Peyer's patch (tissue), 4 donors: Measurements from ENCODE around the gene ARHGEF7. TPM values are rescaled to one million over a fixed set of nuclear protein-coding genes. Genes with fewer than 3 reads are reported as not detected.

Source experiments
- DNase-seq, 3 donors: peaks; one replicate each; pipeline ENCODE4 v3.0.0-alpha.2; 2017 to 2019
- H3K27ac ChIP-seq, 4 donors: fragments of 200-600 bp; sonication (generic); one replicate each; pipeline ENCODE4 v1.5.1; 2016 to 2019
- H3K27me3 ChIP-seq, 2 donors: fragments of 200-600 bp; sonication (generic); one replicate each; pipeline ENCODE4 v1.5.1; 2019
- H3K36me3 ChIP-seq, 3 donors: fragments of 200-600 bp; sonication (generic); one replicate each; pipeline ENCODE4 v1.5.1; 2016 to 2019
- H3K4me1 ChIP-seq, 4 donors: fragments of 200-600 bp; sonication (generic); one replicate each; pipeline ENCODE4 v1.5.1; 2016 to 2019
- H3K4me3 ChIP-seq, 4 donors: fragments of 200-600 bp; sonication (generic); 1 replicate in 3 of 4; 2 replicates in 1 of 4; pipeline ENCODE4 v1.5.1; 2016 to 2019; ENCODE audit warnings: mild to moderate bottlenecking in 1 of 4
- H3K9me3 ChIP-seq, 4 donors: fragments of 200-600 bp; sonication (generic); one replicate each; pipeline ENCODE4 v1.5.1; 2016 to 2019; ENCODE audit warnings: mild to moderate bottlenecking in 1 of 4
- POLR2A ChIP-seq, 2 donors: fragments of 450-650 bp; IDR thresholded peaks; one replicate each; pipeline ENCODE4 v1.5.1; 2017; ENCODE audit warnings: antibody characterized with exemption in 2 of 2, mild to moderate bottlenecking in 2 of 2, moderate library complexity in 2 of 2
- total RNA-seq, 4 donors: library from RNA; depleted of rRNA; stranded (reverse); fragments of >200 nt; gene quantifications; one replicate each; pipeline ENCODE4 v1.1.0, GENCODE V29; 2016
- TF ChIP-seq, protein P1 (sequence below), 6 experiments: fragments of 450-650 bp in 4 of 6; fragments of 200-600 bp in 2 of 6; sonication (generic) in 1 of 6; IDR thresholded peaks; one replicate each; pipeline ENCODE4 v1.5.1; 2017 to 2019; ENCODE audit warnings: antibody characterized with exemption in 6 of 6, mild to moderate bottlenecking in 3 of 6, moderate library complexity in 1 of 6

The ARHGEF7 gene
- total RNA-seq, 4 donors from 2014 or later = 58.1 to 117 (median 95.5) TPM

GRCh38 chr13:111131611-111132010, 16.5 kb downstream of the ARHGEF7 start:
- DNase-seq = no peak
- no peaks in the 10 kb centered on the region for H3K36me3 ChIP-seq
- no peaks in the 10 kb centered on the region for H3K4me1 ChIP-seq
- H3K27ac ChIP-seq = no peak overlapping the region
- TF ChIP-seq, protein P1, sequence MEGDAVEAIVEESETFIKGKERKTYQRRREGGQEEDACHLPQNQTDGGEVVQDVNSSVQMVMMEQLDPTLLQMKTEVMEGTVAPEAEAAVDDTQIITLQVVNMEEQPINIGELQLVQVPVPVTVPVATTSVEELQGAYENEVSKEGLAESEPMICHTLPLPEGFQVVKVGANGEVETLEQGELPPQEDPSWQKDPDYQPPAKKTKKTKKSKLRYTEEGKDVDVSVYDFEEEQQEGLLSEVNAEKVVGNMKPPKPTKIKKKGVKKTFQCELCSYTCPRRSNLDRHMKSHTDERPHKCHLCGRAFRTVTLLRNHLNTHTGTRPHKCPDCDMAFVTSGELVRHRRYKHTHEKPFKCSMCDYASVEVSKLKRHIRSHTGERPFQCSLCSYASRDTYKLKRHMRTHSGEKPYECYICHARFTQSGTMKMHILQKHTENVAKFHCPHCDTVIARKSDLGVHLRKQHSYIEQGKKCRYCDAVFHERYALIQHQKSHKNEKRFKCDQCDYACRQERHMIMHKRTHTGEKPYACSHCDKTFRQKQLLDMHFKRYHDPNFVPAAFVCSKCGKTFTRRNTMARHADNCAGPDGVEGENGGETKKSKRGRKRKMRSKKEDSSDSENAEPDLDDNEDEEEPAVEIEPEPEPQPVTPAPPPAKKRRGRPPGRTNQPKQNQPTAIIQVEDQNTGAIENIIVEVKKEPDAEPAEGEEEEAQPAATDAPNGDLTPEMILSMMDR (IDR thresholded peaks at IDR 0.05) = no peak
- no peak for TF ChIP-seq POLR2A (IDR thresholded peaks at IDR 0.05)
- H3K4me3 ChIP-seq = no peak overlapping the region
- no peaks in the 10 kb centered on the region for H3K27me3 ChIP-seq
- H3K9me3 ChIP-seq = no peaks in the 10 kb centered on the region

- TF ChIP-seq POLR2A (IDR thresholded peaks at IDR 0.05) = no peak
- TF ChIP-seq, protein P1 (IDR thresholded peaks at IDR 0.05) = no peak
- Histone ChIP-seq H3K4me3 (no peak overlapping the region), H3K36me3 (no peaks in the 10 kb centered on the region), H3K27ac (no peak overlapping the region), H3K27me3 (no peaks in the 10 kb centered on the region), H3K4me1 (no peaks in the 10 kb centered on the region), H3K9me3 (no peaks in the 10 kb centered on the region)
- no peak for DNase-seq
Measured at GRCh38 chr13:111132948-111133347, 17.8 kb downstream of the ARHGEF7 start.

GRCh38 chr13:111139452-111139851, 24.3 kb downstream of the ARHGEF7 start:
- DNase-seq = no peak
- TF ChIP-seq, protein P1 (IDR thresholded peaks at IDR 0.05) = no peak
- TF ChIP-seq POLR2A (IDR thresholded peaks at IDR 0.05) = no peak
- no peaks in the 10 kb centered on the region for H3K36me3 ChIP-seq
- no peaks in the 10 kb centered on the region for H3K4me1 ChIP-seq
- H3K27ac ChIP-seq = no peak overlapping the region
- H3K9me3 ChIP-seq = no peaks in the 10 kb centered on the region
- H3K4me3 ChIP-seq = no peak overlapping the region
- H3K27me3 ChIP-seq = no peaks in the 10 kb centered on the region

- H3K36me3 ChIP-seq = no peaks in the 10 kb centered on the region
- H3K9me3 ChIP-seq = no peaks in the 10 kb centered on the region
- no peaks in the 10 kb centered on the region for H3K27me3 ChIP-seq
- no peak overlapping the region for H3K4me3 ChIP-seq
- no peak overlapping the region for H3K27ac ChIP-seq
- no peaks in the 10 kb centered on the region for H3K4me1 ChIP-seq
- TF ChIP-seq POLR2A (IDR thresholded peaks at IDR 0.05) = no peak
- TF ChIP-seq, protein P1 (IDR thresholded peaks at IDR 0.05) = peak in 1 of 6 experiments; percentile 4
- DNase-seq = no peak
Measured at GRCh38 chr13:111139873-111140561, 24.9 kb downstream of the ARHGEF7 start.

- no peaks in the 10 kb centered on the region for H3K9me3 ChIP-seq
- H3K27ac ChIP-seq = no peak overlapping the region
- DNase-seq = no peak
- no peaks in the 10 kb centered on the region for H3K27me3 ChIP-seq
- no peak overlapping the region for H3K4me3 ChIP-seq
- no peaks in the 10 kb centered on the region for H3K36me3 ChIP-seq
- TF ChIP-seq, protein P1 (IDR thresholded peaks at IDR 0.05) = no peak
- TF ChIP-seq POLR2A (IDR thresholded peaks at IDR 0.05) = no peak
- H3K4me1 ChIP-seq = no peaks in the 10 kb centered on the region
Measured at GRCh38 chr13:111140562-111141105, 25.5 kb downstream of the ARHGEF7 start.
